SK-N-SH treated with all-trans-retinoic acid at 6 μM for 48 hours (cell line): ENCODE measurements around the gene MIS18A.

Experiments used
- ISL1 ChIP-seq: fragments of 250-450 bp; sonication (Bioruptor Pico); IDR thresholded peaks from 2 replicates; pipeline ENCODE4 v2.1.2; 2022; ENCODE audit warnings: mild to moderate bottlenecking, moderate library complexity
- RARB ChIP-seq: fragments of 250-450 bp; sonication (Bioruptor Pico); IDR thresholded peaks from 2 replicates; pipeline ENCODE4 v1.8.0; 2021; ENCODE audit warnings: mild to moderate bottlenecking, moderate library complexity
- TF ChIP-seq, protein P1 (sequence below): fragments of 250-450 bp; sonication (Bioruptor Pico); IDR thresholded peaks from 2 replicates; pipeline ENCODE4 v1.8.0; 2020; ENCODE audit warnings: mild to moderate bottlenecking, moderate library complexity, borderline replicate concordance
- TF ChIP-seq, protein P2 (sequence below): fragments of 250-450 bp; sonication (Bioruptor Pico); IDR thresholded peaks from 2 replicates; pipeline ENCODE4 v1.8.0; 2021; ENCODE audit warnings: low read depth, mild to moderate bottlenecking, moderate library complexity, borderline replicate concordance

DNA sequence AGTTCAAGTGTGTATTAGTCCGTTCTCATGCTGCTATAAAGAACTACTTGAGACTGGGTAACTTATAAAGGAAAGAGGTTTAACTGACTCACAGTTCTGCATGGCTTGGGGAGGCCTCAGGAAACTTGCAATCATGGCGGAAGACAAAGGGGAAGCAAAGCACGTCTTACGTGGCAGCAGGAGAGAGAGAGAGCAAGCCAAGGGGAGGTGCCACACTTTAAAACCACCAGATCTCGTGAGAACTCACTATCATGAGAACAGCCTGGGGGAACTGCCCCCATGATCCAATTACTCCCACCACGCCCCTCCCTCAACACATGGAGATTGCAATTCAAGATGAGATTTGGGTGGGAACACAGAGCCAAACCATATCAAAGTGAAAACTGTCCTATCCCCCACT is 4.1 kb upstream of the MIS18A start:
- TF ChIP-seq, protein P1, sequence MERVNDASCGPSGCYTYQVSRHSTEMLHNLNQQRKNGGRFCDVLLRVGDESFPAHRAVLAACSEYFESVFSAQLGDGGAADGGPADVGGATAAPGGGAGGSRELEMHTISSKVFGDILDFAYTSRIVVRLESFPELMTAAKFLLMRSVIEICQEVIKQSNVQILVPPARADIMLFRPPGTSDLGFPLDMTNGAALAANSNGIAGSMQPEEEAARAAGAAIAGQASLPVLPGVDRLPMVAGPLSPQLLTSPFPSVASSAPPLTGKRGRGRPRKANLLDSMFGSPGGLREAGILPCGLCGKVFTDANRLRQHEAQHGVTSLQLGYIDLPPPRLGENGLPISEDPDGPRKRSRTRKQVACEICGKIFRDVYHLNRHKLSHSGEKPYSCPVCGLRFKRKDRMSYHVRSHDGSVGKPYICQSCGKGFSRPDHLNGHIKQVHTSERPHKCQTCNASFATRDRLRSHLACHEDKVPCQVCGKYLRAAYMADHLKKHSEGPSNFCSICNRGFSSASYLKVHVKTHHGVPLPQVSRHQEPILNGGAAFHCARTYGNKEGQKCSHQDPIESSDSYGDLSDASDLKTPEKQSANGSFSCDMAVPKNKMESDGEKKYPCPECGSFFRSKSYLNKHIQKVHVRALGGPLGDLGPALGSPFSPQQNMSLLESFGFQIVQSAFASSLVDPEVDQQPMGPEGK: no peak
- no peak for TF ChIP-seq RARB (CRISPR knock-in tag)
- TF ChIP-seq, protein P2, sequence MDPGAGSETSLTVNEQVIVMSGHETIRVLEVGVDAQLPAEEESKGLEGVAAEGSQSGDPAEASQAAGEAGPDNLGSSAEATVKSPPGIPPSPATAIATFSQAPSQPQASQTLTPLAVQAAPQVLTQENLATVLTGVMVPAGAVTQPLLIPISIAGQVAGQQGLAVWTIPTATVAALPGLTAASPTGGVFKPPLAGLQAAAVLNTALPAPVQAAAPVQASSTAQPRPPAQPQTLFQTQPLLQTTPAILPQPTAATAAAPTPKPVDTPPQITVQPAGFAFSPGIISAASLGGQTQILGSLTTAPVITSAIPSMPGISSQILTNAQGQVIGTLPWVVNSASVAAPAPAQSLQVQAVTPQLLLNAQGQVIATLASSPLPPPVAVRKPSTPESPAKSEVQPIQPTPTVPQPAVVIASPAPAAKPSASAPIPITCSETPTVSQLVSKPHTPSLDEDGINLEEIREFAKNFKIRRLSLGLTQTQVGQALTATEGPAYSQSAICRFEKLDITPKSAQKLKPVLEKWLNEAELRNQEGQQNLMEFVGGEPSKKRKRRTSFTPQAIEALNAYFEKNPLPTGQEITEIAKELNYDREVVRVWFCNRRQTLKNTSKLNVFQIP (CRISPR knock-in tag): no peak
- no peak for TF ChIP-seq ISL1
